ENCODE data around the gene PDZK1IP1.
"Not testable (repeated sequence)": the region's sequence is repeated elsewhere in the genome, so short reads cannot be mapped to it uniquely, and the experiment has no call there.

GRCh38 chr1:47195981-47196380 lies 6.1 kb upstream of the PDZK1IP1 start:
- TF ChIP-seq POLR2A, POLR2AphosphoS5, EP300 (IDR thresholded peaks at IDR 0.05): not testable (repeated sequence)
- TF ChIP-seq, protein P1, sequence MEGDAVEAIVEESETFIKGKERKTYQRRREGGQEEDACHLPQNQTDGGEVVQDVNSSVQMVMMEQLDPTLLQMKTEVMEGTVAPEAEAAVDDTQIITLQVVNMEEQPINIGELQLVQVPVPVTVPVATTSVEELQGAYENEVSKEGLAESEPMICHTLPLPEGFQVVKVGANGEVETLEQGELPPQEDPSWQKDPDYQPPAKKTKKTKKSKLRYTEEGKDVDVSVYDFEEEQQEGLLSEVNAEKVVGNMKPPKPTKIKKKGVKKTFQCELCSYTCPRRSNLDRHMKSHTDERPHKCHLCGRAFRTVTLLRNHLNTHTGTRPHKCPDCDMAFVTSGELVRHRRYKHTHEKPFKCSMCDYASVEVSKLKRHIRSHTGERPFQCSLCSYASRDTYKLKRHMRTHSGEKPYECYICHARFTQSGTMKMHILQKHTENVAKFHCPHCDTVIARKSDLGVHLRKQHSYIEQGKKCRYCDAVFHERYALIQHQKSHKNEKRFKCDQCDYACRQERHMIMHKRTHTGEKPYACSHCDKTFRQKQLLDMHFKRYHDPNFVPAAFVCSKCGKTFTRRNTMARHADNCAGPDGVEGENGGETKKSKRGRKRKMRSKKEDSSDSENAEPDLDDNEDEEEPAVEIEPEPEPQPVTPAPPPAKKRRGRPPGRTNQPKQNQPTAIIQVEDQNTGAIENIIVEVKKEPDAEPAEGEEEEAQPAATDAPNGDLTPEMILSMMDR (IDR thresholded peaks at IDR 0.05): not testable (repeated sequence)
